ENCODE data around the gene CTLA4. TPM values are rescaled to one million over a fixed set of nuclear protein-coding genes. Genes with fewer than 3 reads are reported as not detected.

The CTLA4 gene
- 104 TPM in 2 replicates for total RNA-seq

DNA sequence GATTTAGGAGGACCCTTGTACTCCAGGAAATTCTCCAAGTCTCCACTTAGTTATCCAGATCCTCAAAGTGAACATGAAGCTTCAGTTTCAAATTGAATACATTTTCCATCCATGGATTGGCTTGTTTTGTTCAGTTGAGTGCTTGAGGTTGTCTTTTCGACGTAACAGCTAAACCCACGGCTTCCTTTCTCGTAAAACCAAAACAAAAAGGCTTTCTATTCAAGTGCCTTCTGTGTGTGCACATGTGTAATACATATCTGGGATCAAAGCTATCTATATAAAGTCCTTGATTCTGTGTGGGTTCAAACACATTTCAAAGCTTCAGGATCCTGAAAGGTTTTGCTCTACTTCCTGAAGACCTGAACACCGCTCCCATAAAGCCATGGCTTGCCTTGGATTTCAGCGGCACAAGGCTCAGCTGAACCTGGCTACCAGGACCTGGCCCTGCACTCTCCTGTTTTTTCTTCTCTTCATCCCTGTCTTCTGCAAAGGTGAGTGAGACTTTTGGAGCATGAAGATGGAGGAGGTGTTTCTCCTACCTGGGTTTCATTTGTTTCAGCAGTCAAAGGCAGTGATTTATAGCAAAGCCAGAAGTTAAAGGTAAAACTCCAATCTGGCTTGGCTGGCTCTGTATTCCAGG, at the start of gene CTLA4:
TSS of gene CTLA4 (plus strand) at position 211 of the 640 bp plus-strand sequence. CDS start at position 383, 172 bp downstream.
- Mint-ChIP-seq H3K27me3 (no peaks in the 10 kb centered on the region), H3K9me3 (peaks cover 17% of the 10 kb centered on the region), H3K36me3 (ENCODE audit: low read depth) (peaks cover 51% of the 10 kb centered on the region), H3K27ac (peak within 1 kb of the TSS; percentile 100), H3K4me1 (peaks cover 56% of the 10 kb centered on the region), H3K4me3 (peak within 1 kb of the TSS; percentile 90)
- DNase-seq, result peak; percentile 88
- intact Hi-C loops (cut with micrococcal nuclease), result loop anchor here (1.0 to 5.0 kb wide), 5 partner anchors 14 to 156 kb away; no protein-coding TSS in a partner anchor

DNA sequence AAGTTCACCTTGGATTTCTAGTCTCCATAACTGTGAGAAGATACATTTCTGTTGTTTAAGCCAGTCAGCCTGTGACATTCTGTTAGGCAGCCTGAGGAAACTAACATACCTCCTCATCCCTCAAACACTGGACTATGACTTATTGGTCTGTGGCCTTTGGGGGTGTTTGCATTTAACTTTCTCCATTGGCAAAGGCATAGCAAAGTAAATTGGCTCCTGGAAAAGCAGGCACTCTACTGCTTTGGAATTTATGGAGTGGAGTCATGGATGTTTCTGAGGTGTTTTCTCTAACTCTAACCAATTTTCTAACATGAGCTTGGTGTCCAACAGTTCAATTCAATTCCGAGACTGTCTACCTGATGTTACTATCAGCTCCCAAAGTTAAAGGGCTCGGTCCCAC, 48.9 kb upstream of the CTLA4 start:
- Mint-ChIP-seq H3K36me3 (ENCODE audit: low read depth) (no peaks in the 10 kb centered on the region), H3K27me3 (no peaks in the 10 kb centered on the region), H3K9me3 (no peaks in the 10 kb centered on the region), H3K4me3 (no peak overlapping the region), H3K27ac (no peak overlapping the region), H3K4me1 (peaks cover 35% of the 10 kb centered on the region)
- no peak for DNase-seq
- intact Hi-C loops (cut with micrococcal nuclease), result loop anchor here (5.0 to 10.0 kb wide), 3 partner anchors 494 to 1231 kb away; partner anchors contain the start of genes ABI2 and FAM117B

DNA sequence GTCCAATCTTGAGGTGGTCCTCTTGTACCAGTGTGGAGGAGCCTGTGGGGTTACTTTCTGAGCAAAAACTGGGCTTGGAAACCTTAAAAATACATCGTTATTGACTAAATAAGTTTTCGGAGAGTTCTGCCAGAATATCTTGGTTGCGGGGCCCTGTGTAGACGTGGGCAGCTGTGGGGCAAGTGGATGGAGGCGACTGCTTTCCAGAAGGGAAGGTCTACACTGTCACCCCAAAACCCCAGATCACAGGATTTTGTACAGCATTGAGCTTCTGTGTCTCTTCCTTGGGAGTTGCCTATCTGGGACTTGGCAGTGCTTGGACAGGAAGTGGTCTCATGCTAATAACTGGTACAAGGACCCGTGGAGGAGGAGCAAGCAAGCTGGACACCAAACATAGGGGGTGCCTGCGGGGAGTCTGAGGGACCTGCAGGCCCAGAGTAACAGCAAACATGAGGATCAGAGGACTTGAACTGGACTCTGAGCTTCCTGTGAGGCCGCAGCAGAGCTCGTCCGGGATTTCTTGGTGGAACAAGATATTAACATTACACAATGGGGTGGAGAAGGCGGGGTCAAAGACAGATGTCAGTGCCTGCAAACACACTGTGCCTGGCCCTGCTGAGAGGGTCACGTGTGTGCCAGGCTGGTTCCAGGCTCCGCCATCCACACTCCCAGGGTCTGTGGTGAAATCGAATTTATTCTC, 48.0 kb upstream of the CTLA4 start:
- no peaks in the 10 kb centered on the region for H3K9me3 Mint-ChIP-seq
- no peak overlapping the region for H3K4me3 Mint-ChIP-seq
- DNase-seq, result no peak
- no peak overlapping the region for H3K27ac Mint-ChIP-seq
- H3K27me3 Mint-ChIP-seq, result no peaks in the 10 kb centered on the region
- intact Hi-C loops (cut with micrococcal nuclease), result loop anchor here (5.0 to 10.0 kb wide), 3 partner anchors 495 to 1232 kb away; partner anchors contain the start of genes ABI2 and FAM117B
- H3K36me3 Mint-ChIP-seq (ENCODE audit: low read depth), result no peaks in the 10 kb centered on the region
- H3K4me1 Mint-ChIP-seq, result peaks cover 38% of the 10 kb centered on the region

DNA sequence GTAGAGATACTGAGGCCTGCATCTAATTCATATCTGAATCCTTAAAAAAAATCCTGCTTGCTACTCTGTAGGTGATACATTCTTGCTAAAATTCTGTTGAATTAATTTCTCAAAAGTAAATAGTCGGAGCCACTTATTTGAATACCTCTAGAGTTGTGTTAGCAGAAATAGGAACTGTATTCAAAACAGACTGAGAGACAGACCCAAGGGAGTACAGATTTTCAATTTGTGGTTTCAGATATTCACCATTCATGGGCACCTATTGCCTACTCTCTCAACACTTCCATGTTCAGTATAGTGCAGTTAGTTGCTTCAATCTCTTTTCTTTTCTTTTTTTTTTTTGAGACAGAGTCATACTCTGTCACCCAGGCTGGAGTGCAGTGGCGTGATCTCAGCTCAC, 46.6 kb upstream of the CTLA4 start:
- Mint-ChIP-seq H3K27ac (no peak overlapping the region), H3K4me1 (peaks cover 32% of the 10 kb centered on the region), H3K27me3 (no peaks in the 10 kb centered on the region), H3K36me3 (ENCODE audit: low read depth) (no peaks in the 10 kb centered on the region), H3K9me3 (no peaks in the 10 kb centered on the region), H3K4me3 (no peak overlapping the region)
- no peak for DNase-seq
- intact Hi-C loops (cut with micrococcal nuclease), result no loop called here

DNA sequence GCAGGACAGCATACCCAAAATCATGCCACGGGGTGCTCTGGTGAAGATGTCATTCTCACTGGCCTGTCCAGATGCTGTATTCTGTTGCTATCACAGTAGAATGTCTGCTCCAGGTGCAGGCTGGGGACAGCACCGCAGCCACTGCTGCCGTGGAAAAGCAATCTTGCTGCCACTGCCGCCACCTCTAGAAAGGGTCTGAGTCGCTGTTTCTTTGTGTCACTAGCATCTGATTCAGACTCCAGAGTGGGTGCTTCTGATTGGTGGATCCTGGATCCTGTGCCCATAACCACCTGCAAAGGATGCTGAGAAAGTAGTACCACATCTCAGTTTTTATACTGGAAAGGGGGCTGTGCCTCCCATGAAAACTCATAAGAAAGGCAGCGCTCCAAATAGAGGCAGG, 45.3 kb upstream of the CTLA4 start:
- Mint-ChIP-seq H3K36me3 (ENCODE audit: low read depth) (peaks cover 5% of the 10 kb centered on the region), H3K4me1 (peaks cover 34% of the 10 kb centered on the region), H3K27me3 (no peaks in the 10 kb centered on the region), H3K9me3 (peaks cover 5% of the 10 kb centered on the region), H3K4me3 (no peak overlapping the region), H3K27ac (peak overlapping the region; percentile 60)
- DNase-seq, result no peak
- intact Hi-C loops (cut with micrococcal nuclease), result no loop called here

DNA sequence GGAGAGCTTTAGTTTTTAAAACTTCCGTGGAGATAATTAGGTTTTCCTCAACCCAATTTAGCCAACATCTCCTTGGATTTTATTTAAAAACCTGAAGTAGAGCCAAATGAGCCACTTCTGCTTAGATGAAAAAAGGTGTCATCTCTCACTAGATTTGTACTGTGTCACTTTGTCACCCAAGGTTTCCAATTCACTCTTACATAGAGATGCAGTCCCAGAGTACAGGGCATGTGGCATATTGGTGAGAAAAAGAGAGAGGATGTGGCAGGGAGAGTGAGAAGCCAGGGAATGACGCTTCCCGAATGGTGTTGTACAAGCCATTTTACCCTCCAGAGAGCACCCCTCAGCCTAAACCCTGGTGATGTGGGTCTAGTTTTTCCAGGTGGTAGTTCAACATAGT, 44.4 kb upstream of the CTLA4 start:
- Mint-ChIP-seq H3K4me3 (no peak overlapping the region), H3K36me3 (ENCODE audit: low read depth) (peaks cover 5% of the 10 kb centered on the region), H3K27ac (peak overlapping the region; percentile 72), H3K9me3 (peaks cover 5% of the 10 kb centered on the region), H3K4me1 (peaks cover 34% of the 10 kb centered on the region), H3K27me3 (no peaks in the 10 kb centered on the region)
- no peak for DNase-seq
- intact Hi-C loops (cut with micrococcal nuclease), result no loop called here

DNA sequence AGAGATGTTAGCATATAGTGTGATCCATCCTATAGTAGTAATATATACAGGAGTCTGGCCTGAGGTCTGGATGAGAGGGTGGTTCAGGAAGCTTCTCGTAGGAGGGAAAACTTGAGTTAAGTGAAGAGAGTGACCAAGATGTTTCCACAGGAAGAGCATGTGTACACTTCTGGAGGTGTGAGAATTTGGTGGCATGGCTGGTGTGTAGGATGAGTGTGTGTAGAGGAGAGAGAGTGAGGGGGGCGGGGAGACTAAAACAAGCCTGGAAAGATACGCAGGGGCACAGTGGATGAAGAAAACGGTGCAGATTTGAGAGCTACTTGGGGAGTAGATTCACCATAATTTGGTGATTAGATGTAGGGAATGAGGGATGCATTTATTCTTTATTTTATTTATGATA, 43.5 kb upstream of the CTLA4 start:
- H3K9me3 Mint-ChIP-seq, result peaks cover 5% of the 10 kb centered on the region
- no peak for DNase-seq
- peaks cover 5% of the 10 kb centered on the region for H3K36me3 Mint-ChIP-seq (ENCODE audit: low read depth)
- peaks cover 34% of the 10 kb centered on the region for H3K4me1 Mint-ChIP-seq
- H3K27me3 Mint-ChIP-seq, result no peaks in the 10 kb centered on the region
- peak overlapping the region; percentile 7 for H3K4me3 Mint-ChIP-seq
- peak overlapping the region; percentile 54 for H3K27ac Mint-ChIP-seq
- intact Hi-C loops (cut with micrococcal nuclease), result loop anchor here (1.0 kb wide), 2 partner anchors 47 to 85 kb away; no protein-coding TSS in a partner anchor

DNA sequence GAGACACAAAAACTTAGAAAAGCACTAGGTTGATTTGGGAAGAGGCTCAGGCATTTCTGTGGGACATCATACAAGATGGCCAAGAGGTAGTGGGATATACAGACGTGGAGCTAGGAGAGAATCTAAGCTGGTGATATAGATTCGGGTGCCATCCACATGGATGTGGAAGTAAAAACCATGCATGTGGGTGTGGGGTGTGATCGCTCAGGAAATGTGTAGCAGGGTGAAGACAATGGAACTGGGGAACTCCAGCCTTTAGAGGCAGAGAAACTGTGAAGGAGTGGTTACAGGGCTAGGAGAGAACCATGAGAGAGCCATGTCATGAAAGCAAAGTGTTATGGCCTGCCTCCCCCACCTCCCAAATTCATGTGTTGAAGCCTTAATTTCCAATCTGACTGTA, 43.0 kb upstream of the CTLA4 start:
- intact Hi-C loops (cut with micrococcal nuclease), result loop anchor here (1.0 kb wide), 2 partner anchors 47 to 85 kb away; no protein-coding TSS in a partner anchor
- H3K4me3 Mint-ChIP-seq, result peak overlapping the region; percentile 36
- H3K9me3 Mint-ChIP-seq, result peaks cover 7% of the 10 kb centered on the region
- no peak for DNase-seq
- H3K27me3 Mint-ChIP-seq, result no peaks in the 10 kb centered on the region
- H3K27ac Mint-ChIP-seq, result peak overlapping the region; percentile 54
- peaks cover 5% of the 10 kb centered on the region for H3K36me3 Mint-ChIP-seq (ENCODE audit: low read depth)
- peaks cover 36% of the 10 kb centered on the region for H3K4me1 Mint-ChIP-seq

DNA sequence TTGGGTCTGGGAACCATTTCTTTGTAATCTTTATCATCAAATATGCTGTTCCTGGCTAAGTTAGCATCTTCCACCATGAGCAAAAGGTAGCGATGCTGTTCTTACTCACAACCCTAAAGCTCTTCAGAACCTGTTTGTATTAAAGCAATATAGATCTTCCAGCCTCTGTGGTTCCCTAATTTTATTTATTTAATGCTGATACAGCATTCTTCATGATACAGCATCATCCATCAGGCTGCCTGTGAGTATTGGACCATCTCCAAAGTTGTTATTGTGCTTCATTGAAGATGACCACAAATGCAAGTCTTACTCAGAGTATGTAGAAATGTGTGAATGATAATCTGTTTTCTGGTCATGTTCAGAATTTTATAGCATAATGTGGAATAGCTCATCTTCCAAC, 40.9 kb upstream of the CTLA4 start:
- H3K9me3 Mint-ChIP-seq, result peaks cover 8% of the 10 kb centered on the region
- H3K27me3 Mint-ChIP-seq, result no peaks in the 10 kb centered on the region
- intact Hi-C loops (cut with micrococcal nuclease), result no loop called here
- H3K36me3 Mint-ChIP-seq (ENCODE audit: low read depth), result peaks cover 5% of the 10 kb centered on the region
- no peak for DNase-seq
- peaks cover 47% of the 10 kb centered on the region for H3K4me1 Mint-ChIP-seq
- H3K27ac Mint-ChIP-seq, result no peak overlapping the region
- no peak overlapping the region for H3K4me3 Mint-ChIP-seq

DNA sequence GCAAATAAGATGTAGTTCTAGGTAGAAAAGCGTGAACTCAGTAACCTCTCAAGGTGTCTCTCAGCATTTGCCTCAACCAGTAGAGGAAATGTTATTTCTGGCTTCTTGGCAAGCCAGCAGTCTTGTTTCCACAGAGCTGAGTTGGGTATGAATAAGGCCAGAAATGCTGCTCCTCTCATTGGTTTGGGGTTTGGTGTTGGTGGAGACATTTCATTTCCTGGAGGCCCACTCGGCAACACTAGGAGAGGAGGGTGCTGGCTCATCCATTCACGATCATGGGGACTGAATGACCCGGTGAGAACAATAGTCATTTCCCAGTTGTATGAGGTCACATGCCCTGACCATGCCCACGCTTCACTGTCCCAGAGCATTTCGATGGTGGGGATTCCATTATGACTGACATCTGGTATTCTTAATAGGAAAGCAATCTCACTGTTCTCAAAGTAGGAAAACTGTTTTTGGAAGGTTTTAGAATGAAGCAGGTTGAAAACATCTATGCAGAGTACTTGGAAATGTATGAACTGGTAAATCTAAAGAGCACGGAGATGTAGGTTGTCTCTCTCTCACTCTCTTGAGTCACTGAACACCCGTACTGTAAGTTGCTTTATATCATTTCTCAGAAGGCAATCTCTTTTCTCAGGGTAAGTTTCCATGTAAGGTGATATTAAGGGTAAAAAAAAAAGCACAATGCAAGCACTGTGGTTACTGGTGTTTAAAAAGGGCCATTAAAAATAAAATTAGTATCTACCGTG, 37.1 kb upstream of the CTLA4 start:
- Mint-ChIP-seq H3K4me1 (peaks cover 21% of the 10 kb centered on the region), H3K27me3 (no peaks in the 10 kb centered on the region), H3K9me3 (peaks cover 8% of the 10 kb centered on the region), H3K4me3 (peak overlapping the region; percentile 53), H3K27ac (peak overlapping the region; percentile 93), H3K36me3 (ENCODE audit: low read depth) (peaks cover 5% of the 10 kb centered on the region)
- intact Hi-C loops (cut with micrococcal nuclease), result loop anchor here (1.0 to 5.0 kb wide), 10 partner anchors 19 to 277 kb away; partner anchors contain the start of gene CTLA4
- peak; percentile 81 for DNase-seq

DNA sequence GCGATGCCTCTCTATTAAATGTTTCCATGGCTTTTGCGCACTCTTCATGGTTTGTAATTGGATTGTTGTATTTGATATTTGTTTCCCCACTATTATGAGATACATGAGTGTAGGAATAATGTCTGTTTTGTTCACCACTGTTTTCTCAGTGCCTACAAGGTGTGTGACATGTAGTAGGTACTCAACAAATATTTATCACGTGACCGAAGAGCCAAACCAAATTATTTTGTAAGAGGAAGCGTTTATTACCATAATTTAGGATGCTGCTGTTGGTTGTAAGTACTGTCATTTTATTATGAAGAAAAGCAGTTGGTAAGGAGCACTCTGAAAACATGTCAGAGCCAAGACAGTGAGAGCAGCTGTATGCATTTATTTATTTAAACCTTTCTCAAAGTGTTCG, 32.2 kb upstream of the CTLA4 start:
- H3K27ac Mint-ChIP-seq, result no peak overlapping the region
- H3K9me3 Mint-ChIP-seq, result no peaks in the 10 kb centered on the region
- H3K4me3 Mint-ChIP-seq, result no peak overlapping the region
- intact Hi-C loops (cut with micrococcal nuclease), result no loop called here
- no peaks in the 10 kb centered on the region for H3K27me3 Mint-ChIP-seq
- peaks cover 10% of the 10 kb centered on the region for H3K4me1 Mint-ChIP-seq
- DNase-seq, result no peak
- no peaks in the 10 kb centered on the region for H3K36me3 Mint-ChIP-seq (ENCODE audit: low read depth)

DNA sequence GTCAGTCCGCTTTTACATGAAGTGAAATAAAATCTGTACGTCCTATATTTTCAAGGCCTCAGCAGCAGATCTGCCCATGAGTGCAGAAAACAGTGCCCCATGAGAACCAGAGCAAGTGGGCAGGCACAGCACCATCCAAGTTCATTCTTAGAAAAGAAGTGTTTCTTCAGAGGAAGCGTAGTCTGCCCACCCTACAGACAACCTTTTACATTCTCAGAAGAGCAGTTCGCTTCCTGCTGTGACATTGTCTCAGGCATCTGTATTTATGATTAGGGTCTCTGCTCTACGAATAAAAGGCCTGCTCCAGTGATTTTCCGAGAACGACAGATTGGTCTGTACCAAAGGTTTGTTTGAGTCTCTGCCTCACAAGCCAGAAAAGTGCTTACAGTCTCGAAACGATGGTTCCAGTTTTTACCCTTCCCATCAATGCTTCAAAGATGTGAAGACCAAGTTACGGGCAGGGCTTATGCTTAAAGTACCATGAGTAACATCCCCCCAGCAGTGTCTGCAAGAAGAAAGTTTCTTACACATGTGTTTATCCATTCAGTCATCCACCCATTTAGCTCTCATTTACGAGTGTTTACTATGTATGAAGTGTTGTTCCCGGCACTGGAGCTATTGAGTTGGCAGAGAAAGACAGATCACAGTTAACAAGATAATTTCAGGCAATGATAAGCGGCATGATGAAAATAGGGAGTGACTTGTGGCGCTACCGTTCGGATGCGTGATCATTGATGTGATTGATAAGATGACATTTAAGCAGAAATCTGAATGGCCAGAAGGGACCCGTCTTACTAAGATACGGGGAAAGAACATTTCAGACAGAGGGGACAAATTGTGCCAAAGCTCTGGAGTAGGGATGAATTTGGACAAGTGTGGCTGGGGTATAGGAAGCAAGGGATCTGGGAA, 31.4 kb upstream of the CTLA4 start:
- Mint-ChIP-seq H3K9me3 (no peaks in the 10 kb centered on the region), H3K27ac (no peak overlapping the region), H3K36me3 (ENCODE audit: low read depth) (no peaks in the 10 kb centered on the region), H3K27me3 (no peaks in the 10 kb centered on the region), H3K4me3 (no peak overlapping the region), H3K4me1 (peaks cover 12% of the 10 kb centered on the region)
- intact Hi-C loops (cut with micrococcal nuclease), result no loop called here
- no peak for DNase-seq

DNA sequence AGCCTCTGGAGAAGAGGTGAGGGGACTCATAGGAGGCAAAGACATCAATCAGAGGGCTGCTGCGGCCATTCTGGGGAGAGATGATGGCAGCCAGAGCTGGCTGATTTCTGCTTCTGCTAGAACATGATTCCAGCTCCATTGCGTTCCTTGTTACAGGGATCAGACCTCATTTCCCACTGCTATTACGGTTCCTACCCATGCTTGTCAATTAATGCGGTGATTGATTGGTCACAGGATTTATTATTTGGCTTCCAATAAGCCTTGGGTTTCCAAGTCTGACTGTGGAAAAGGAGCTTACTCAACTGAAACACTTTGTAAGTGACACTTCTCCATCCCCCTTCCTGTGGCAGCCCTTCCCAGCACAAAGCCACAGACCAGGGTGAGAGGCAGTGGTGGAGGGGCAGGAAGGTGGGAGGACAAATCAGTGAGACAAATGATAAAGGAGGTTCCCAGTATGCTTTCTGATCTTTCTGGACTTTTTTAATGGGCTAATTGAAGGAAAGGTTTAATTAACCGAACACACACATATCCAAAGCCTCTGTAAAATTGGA, 26.8 kb upstream of the CTLA4 start:
- intact Hi-C loops (cut with micrococcal nuclease), result no loop called here
- H3K9me3 Mint-ChIP-seq, result no peaks in the 10 kb centered on the region

More for the DNA sequence above, 26.8 kb upstream of the CTLA4 start:
- H3K4me1 Mint-ChIP-seq, result peaks cover 27% of the 10 kb centered on the region
- H3K4me3 Mint-ChIP-seq, result no peak overlapping the region
- H3K36me3 Mint-ChIP-seq (ENCODE audit: low read depth), result no peaks in the 10 kb centered on the region
- no peak for DNase-seq
- H3K27me3 Mint-ChIP-seq, result no peaks in the 10 kb centered on the region
- no peak overlapping the region for H3K27ac Mint-ChIP-seq

Measured in activated CD4-positive, alpha-beta T cell treated with anti-CD3 and anti-CD28 coated beads, Interleukin-2, amount 10 ng/mL, durations not matched to agents 24 days and 14 days (primary cell).